Hepatocyte (in vitro differentiated cells): ENCODE measurements around the gene SLC6A11.

Source experiments
- EZH2phosphoT487 ChIP-seq: fragments of 200-600 bp; sonication (generic); IDR thresholded peaks from one replicate; pipeline ENCODE4 v1.6.1; 2018; ENCODE audit warnings: antibody characterized with exemption, mild to moderate bottlenecking, low read depth, moderate library complexity; ENCODE audit not compliant: unreplicated experiment, severe bottlenecking
- TF ChIP-seq, protein P1 (sequence below): fragments of 200-600 bp; sonication (generic); IDR thresholded peaks from 2 replicates; pipeline ENCODE4 v1.5.1; 2016; ENCODE audit warnings: antibody characterized with exemption, mild to moderate bottlenecking; ENCODE audit not compliant: poor library complexity

DNA sequence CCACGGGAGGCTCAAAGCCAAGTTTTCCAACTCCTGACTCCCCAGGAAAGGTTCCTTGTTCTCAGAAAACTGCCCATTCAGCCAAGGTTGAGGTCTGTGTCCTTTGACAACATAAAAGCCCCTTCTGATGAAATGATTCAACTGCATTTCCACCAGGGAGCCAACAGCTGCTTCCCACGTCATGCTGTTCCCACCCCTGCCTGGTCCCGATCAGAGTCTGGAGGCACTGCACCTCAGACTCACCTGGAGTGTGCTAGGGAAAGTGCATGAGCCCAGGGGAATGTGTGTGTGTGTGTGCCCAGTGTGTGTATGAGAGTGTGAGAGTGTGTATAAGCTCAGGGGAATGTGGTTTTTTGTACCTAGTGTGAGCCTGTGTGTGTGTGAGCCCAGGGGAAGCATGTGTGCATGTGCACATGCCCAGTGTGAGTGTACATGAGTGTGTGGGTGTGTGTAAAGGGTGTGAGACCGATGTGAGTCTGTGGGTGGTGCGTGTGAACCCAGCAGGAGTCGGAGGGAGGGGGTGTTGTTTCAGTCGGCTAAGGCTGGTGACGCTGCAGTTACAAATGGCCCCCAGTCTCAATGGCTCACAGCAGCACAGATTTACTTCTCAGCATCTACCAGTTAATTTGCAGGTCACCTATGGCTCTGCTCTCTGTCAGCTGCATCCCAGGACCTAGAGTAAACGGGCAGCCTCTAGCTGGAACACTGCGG, 156.2 kb downstream of the SLC6A11 start:
- TF ChIP-seq, protein P1, sequence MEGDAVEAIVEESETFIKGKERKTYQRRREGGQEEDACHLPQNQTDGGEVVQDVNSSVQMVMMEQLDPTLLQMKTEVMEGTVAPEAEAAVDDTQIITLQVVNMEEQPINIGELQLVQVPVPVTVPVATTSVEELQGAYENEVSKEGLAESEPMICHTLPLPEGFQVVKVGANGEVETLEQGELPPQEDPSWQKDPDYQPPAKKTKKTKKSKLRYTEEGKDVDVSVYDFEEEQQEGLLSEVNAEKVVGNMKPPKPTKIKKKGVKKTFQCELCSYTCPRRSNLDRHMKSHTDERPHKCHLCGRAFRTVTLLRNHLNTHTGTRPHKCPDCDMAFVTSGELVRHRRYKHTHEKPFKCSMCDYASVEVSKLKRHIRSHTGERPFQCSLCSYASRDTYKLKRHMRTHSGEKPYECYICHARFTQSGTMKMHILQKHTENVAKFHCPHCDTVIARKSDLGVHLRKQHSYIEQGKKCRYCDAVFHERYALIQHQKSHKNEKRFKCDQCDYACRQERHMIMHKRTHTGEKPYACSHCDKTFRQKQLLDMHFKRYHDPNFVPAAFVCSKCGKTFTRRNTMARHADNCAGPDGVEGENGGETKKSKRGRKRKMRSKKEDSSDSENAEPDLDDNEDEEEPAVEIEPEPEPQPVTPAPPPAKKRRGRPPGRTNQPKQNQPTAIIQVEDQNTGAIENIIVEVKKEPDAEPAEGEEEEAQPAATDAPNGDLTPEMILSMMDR: no peak
- no peak for TF ChIP-seq EZH2phosphoT487
